ENCODE measurements around the gene TMSB4X.
"Not testable (repeated sequence)": the region's sequence is repeated elsewhere in the genome, so short reads cannot be mapped to it uniquely, and the experiment has no call there.

TMSB4X gene

GRCh38 chrX:12997906-12998687, 23.2 kb downstream of the TMSB4X start:
- DNase-seq (ENCODE audit: low read depth): no peak

DNA sequence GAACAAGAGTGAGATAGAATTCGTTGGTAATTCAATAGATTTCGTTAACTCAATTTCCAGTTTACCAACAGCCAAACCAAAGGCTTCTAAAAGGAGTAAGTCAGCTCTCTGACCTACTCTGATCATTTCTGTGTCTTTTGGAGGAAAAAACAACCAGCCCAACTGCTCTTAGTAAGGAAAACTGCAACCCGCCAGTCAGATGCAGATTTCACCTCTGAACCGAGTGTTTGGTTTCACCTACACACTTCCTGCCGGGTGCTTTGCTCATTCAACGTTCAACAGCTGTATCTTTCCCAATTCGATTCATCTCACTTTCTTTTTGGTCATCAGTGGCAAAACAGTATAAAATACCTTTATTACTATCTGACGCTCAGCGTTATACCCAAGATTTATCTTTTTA, 24.5 kb downstream of the TMSB4X start:
- DNase-seq (ENCODE audit: low read depth): peak; percentile 45

DNA sequence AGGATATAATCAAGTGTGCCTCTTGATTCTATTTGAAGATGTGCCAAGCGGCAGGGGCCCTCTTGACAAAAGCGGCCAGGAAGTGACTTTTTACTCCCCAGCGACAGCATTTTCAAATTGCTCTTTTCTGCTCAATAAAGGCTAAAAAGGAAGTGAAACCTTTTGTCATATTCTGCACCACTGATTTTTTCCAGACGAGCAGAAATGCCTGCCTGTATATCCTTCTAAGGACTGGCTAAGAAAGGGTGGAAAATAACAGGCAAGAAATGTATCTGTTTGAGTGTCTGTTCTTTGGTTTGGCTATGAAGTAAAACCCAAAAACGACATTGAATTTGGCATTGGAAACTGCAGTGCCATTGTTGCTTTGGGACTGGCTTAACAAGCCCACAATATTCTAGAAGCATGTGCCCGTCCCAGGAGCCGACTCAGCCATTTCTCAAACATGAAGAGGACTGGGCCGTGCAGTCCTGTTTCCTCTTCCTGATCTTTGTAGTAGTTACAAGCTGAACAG, 25.4 kb downstream of the TMSB4X start:
- DNase-seq (ENCODE audit: low read depth): no peak

DNA sequence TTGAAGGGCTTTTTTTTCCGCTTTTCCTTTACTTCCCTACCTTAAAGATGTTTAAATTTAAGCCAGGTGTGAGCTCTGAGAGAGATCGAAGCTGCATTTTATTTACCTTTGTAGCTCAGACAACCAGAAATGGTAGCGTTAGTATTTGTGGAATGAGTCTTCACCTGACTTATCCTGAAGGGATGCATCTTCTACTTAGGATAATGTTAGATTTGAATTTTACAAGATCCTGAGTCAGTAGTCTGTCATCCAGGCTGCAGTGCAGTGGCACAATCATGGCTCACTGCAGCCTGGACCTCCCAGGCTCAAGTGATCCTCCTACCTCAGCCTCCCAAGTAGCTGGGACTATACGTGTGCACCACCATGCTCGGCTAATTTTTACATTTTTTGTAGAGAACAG, 26.2 kb downstream of the TMSB4X start:
- no peak for DNase-seq (ENCODE audit: low read depth)

- DNase-seq (ENCODE audit: low read depth): no peak
Observed at GRCh38 chrX:13001961-13002671, 27.2 kb downstream of the TMSB4X start.

DNA sequence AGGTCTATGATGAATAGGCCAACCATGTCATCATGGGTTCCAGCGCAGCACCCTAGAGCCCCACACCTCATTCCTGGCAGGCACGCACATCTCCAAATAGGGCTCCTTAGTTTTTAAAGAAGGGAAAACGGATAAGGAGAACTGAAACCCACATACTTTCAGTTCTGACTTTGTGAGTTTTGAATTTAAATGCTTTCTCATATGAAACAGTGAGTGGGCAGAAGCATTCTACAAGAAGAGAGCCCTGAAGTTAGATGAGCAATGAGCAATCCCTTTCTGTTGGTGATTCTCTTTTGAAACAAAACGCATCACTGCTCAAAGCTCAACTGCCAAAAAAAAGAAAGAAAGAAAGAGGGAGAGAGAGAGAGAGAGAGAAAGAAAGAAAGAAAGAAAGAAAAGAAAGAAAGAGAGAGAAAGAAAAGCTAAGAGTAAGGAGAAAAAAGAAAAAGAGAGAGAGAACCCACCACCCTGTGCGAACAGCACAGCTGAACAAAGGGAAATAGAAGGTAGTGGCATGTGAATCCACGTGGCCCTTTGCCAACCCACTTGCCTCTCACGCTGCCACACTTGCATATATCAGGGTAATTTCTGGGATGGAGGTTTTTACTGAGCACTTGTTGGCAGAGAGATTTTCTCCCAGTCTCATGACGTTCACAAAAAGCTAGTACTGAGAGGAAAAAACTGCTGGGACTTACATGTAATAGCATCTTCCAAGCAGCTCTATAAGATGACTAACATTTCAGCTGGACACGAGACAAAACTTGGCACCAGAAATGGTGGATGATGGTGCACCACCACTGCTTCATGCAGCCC, 31.0 kb downstream of the TMSB4X start:
- no peak for DNase-seq (ENCODE audit: low read depth)

- DNase-seq (ENCODE audit: low read depth): no peak
Observed at GRCh38 chrX:13007519-13008188, 32.7 kb downstream of the TMSB4X start.

DNA sequence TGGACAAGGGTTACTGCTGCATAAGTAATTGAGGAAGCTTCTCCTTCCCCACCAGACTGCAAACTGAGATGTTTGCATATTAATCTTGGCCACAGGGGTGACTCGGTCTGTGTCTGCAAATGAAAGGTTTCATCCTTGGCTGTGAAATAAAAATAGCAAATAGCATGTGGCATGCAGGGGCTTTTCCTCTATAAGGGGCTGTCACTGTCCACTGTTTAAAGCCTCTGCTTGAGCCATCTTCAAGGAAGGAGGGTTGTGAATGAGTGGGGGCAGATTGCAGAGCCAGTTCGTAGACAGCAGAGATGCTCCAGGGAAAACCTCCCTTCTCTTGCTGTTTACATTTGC, 33.3 kb downstream of the TMSB4X start:
- no peak for DNase-seq (ENCODE audit: low read depth)

- no peak for DNase-seq (ENCODE audit: low read depth)
Observed at GRCh38 chrX:13008851-13009250, 33.9 kb downstream of the TMSB4X start.

DNA sequence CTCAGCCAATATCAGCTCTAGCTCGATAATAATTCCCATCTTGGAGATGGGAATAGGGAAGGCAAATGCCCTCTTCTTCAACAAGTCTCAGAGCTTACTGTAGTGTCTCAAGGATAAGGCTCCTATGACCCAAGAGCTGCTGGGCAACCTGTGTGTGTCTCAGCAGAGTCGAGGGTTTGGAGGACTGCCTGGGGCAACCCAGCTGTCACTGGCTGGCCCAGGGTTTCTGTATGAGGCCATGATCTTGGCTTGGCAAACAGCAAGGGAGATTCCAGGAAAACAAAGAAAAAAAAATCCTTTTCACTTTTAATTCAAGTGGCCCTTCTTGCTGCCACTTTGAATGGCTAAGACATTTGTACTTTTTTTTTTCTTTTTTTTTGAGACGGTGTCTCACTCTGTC, 34.4 kb downstream of the TMSB4X start:
- DNase-seq (ENCODE audit: low read depth): no peak

GRCh38 chrX:13009844-13010243, 34.9 kb downstream of the TMSB4X start:
- no peak for DNase-seq (ENCODE audit: low read depth)

- no peak for DNase-seq (ENCODE audit: low read depth)
Observed at GRCh38 chrX:13010546-13010945, 35.6 kb downstream of the TMSB4X start.

DNA sequence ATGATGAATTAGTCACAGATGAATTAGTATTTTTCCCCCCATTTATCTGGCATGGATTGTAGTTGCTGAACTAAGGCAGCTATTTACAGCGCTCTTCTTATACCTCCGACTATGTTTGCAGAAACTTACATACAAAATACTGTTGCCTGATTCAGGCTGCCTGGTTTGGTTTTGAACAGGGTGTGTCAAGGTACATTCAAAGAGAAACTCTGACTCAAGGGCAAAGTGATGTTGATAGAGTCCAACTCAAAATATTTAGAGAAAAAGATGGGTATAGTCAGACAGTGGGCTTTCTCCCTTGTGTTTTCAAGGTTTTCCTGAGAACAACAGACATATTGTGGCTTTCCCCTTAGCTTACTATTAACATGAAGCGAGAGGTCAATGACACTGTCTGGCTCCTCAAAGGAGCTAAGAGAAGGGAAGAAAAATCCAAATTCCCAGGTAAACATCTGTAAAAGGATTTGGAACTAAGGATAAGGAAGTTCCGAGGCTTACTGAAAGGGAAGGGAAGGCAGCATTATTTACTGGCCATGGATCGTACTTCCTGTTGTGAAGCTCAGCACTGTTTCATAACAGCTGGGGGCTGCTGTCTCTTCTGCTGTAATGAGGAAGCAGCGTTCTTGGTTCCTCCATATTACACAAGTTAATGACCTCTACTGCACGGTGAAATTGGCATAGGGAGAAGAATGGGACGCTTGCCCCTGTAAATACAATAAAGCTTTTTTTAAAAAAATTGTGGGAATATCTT, 38.6 kb downstream of the TMSB4X start:
- DNase-seq (ENCODE audit: low read depth): no peak

DNA sequence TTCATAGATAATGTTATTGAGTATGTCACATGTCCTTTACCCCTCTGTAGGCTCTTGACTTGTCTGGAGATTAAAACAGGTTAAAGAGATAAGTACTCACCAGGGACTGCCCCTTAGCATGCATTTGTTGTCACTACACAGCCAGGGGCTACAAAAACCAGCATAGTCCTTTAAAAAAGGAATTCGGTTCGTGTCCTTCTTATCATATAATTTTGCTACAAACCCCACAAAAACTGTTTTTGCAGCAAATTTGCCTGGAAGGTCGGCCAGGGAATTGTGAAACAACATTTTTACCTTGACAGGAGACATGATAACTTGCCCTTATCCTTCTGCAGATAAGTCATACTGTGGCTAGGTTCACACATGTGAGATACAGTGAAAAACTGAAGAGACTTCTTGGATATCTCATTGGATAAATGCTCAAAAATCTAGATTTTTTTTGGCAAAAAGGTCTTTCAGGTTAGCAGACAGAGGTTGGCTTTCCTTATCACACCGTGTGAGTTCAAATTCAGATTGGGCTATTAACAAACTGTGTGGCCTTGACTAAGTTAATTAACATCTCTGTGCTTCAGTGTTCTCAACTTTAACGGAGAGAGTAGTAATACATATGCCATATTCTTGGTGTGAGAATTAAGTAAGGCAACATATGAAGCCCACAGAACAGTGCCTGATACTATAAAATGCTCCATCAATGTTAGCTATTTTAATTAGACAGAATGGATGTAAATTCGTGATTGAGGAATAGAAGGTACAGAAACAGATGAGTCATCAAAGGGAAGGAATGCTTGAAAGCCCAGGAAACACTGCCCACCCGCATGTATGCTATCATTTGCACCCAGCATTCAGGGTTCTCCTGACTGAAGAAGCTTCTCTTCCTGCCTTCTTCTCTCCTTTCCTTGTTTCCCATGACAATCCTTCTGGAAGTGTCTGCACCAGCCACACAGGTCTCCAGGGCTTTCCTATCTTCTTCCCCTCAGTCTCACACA, 39.5 kb downstream of the TMSB4X start:
- no peak for DNase-seq (ENCODE audit: low read depth)

- no peak for DNase-seq (ENCODE audit: low read depth)
Observed at GRCh38 chrX:13015536-13016236, 40.8 kb downstream of the TMSB4X start.

- DNase-seq (ENCODE audit: low read depth): not testable (repeated sequence)
Observed at GRCh38 chrX:13016731-13017130, 41.8 kb downstream of the TMSB4X start.

DNA sequence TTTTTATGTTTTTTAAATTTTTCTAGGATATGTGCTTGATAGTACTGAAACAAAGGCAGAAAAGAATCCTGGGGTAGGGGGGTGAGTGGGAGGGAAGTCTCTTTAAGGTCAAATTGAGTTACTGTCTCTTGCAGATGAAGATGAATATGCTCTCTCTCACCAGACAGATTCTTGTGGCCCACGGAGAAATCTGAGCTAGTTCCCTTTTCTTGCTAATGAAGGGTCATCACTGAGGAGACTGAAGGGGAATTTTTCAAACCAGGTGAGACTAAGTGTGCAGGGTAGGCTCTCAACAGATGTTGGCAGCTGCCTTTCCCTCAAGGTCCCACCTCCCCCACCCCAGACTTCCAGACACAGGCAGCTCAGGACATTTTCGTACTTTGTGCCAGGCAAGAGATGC, 48.0 kb downstream of the TMSB4X start:
- DNase-seq (ENCODE audit: low read depth): no peak

DNA sequence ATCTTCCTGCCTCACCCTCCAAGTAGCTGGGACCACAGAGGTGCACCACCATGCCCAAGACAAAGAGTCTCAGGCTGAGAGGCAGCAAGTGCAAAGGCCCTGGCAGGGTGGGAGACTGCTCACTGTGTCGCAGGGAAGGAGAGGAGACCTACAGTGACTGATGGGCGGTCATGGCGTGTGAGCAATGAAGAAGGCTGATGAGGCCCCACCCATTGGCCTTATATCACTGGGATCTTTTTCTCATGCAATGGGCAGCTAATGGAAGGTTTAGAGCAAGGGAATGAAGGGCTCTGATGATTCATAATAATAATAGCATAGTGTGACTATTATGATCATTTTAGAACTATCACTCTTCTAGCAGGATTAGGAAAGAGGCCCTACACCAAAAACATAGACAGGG, 48.7 kb downstream of the TMSB4X start:
- no peak for DNase-seq (ENCODE audit: low read depth)

GRCh38 chrX:13023979-13024378, 49.1 kb downstream of the TMSB4X start:
- DNase-seq (ENCODE audit: low read depth): no peak

- DNase-seq (ENCODE audit: low read depth): no peak
Observed at GRCh38 chrX:13024986-13025385, 50.1 kb downstream of the TMSB4X start.

Measured in activated T-helper 9 cell treated with anti-CD3 and anti-CD28 coated beads, Interleukin-2, amount 50 U/mL, for 16 hours (primary cell).